Mucosa of descending colon (tissue), 3 donors: ENCODE data around the gene EHBP1. TPM values are rescaled to one million over a fixed set of nuclear protein-coding genes. Genes with fewer than 3 reads are reported as not detected.

ENCODE experiments used
- ATAC-seq: fragments of 200-7000 bp; cut with Tn5 transposase; one replicate; pipeline ENCODE4 v1.9.1; 2020; ENCODE audit warnings: mild to moderate bottlenecking, moderate library complexity
- DNase-seq, 3 donors: peaks; one replicate each; pipeline ENCODE4 v3.0.0-alpha.2; 2020
- H3K36me3 ChIP-seq: fragments of 200-600 bp; one replicate; pipeline ENCODE4 v1.8.0; 2021; ENCODE audit warnings: low read depth, mild to moderate bottlenecking
- H3K4me1 ChIP-seq: fragments of 200-600 bp; one replicate; pipeline ENCODE4 v1.8.0; 2021; ENCODE audit warnings: low read depth, mild to moderate bottlenecking
- H3K4me3 ChIP-seq: fragments of 200-600 bp; one replicate; pipeline ENCODE4 v1.8.0; 2021; ENCODE audit warnings: mild to moderate bottlenecking
- H3K9me3 ChIP-seq: fragments of 200-600 bp; one replicate; pipeline ENCODE4 v1.8.0; 2021; ENCODE audit warnings: mild to moderate bottlenecking
- CTCF ChIP-seq: fragments of 200-600 bp; IDR thresholded peaks from one replicate; pipeline ENCODE4 v1.8.0; 2022; ENCODE audit warnings: antibody characterized with exemption, mild to moderate bottlenecking
- intact Hi-C, 2 donors: fragments of 100-400 bp; cut with DNase I in 1 of 2; cut with micrococcal nuclease in 1 of 2; formaldehyde crosslinking; loops; one replicate each; pipeline versions ENCODE4 v1.11.0 to v1.11.1; 2022; cut with DNase I, micrococcal nuclease
- total RNA-seq, 3 donors: library from RNA; stranded (reverse); fragmentation: NEBNext Ultra II Directional in 2 of 3; extraction: Animal tissue kit (Norgen Biotek cat#: 25700) in 2 of 3; gene quantifications; one replicate each; pipeline versions ENCODE4 v1.2.1 to v1.2.4, GENCODE V29; 2021 to 2023
- donor health status: DM: no; HTN: no; CAD: no; lungs with moderate emphysema.
- donor health status: DM: no; HTN: no; CAD: no.
- donor health status: DM: no; HTN: yes; CAD: no.

Gene EHBP1
- total RNA-seq, 3 donors from 2014 or later: 26.9 to 136 (median 28.2) TPM

- intact Hi-C loops: no loop called here
- no peaks in the 10 kb centered on the region for H3K36me3 ChIP-seq
- H3K4me1 ChIP-seq: no peaks in the 10 kb centered on the region
- no peak for ATAC-seq
- TF ChIP-seq CTCF: no peak
- no peak for DNase-seq
- no peaks in the 10 kb centered on the region for H3K9me3 ChIP-seq
- no peak overlapping the region for H3K4me3 ChIP-seq
Observed at GRCh38 chr2:62801814-62802523, 96.5 kb downstream of the EHBP1 start.

GRCh38 chr2:62803961-62804360 is 98.4 kb downstream of the EHBP1 start:
- Histone ChIP-seq H3K36me3 (no peaks in the 10 kb centered on the region), H3K4me1 (no peaks in the 10 kb centered on the region), H3K9me3 (no peaks in the 10 kb centered on the region), H3K4me3 (no peak overlapping the region)
- intact Hi-C loops: no loop called here
- no peak for ATAC-seq
- no peak for DNase-seq
- TF ChIP-seq CTCF: no peak

- no peaks in the 10 kb centered on the region for H3K4me1 ChIP-seq
- ATAC-seq (no peak), DNase-seq (no peak)
Observed at GRCh38 chr2:62806231-62806630, 100.7 kb downstream of the EHBP1 start.

GRCh38 chr2:62808554-62808953 is 103.0 kb downstream of the EHBP1 start:
- ATAC-seq (no peak), DNase-seq (no peak)
- TF ChIP-seq CTCF: no peak
- intact Hi-C loops: no loop called here
- H3K36me3 ChIP-seq: no peaks in the 10 kb centered on the region
- no peaks in the 10 kb centered on the region for H3K9me3 ChIP-seq
- H3K4me1 ChIP-seq: no peaks in the 10 kb centered on the region
- no peak overlapping the region for H3K4me3 ChIP-seq

More at GRCh38 chr2:62806231-62806630, 100.7 kb downstream of the EHBP1 start:
- no peak for TF ChIP-seq CTCF
- intact Hi-C loops: no loop called here
- Histone ChIP-seq H3K36me3 (no peaks in the 10 kb centered on the region), H3K9me3 (no peaks in the 10 kb centered on the region), H3K4me3 (no peak overlapping the region)

- H3K9me3 ChIP-seq: no peaks in the 10 kb centered on the region
- H3K4me3 ChIP-seq: no peak overlapping the region
- intact Hi-C loops: no loop called here
- DNase-seq: no peak
- no peaks in the 10 kb centered on the region for H3K36me3 ChIP-seq
- H3K4me1 ChIP-seq: no peaks in the 10 kb centered on the region
- no peak for TF ChIP-seq CTCF
- ATAC-seq: no peak
Observed at GRCh38 chr2:62811086-62811485, 105.6 kb downstream of the EHBP1 start.
